A673 (cell line): Measurements from ENCODE around the gene NKD1.

ENCODE experiments used
- CTCF ChIP-seq: fragments of 300-800, 200-600 bp; sonication (generic); conservative IDR thresholded peaks from 2 replicates; pipeline ENCODE4 v1.5.1; 2017; ENCODE audit warnings: low read depth, mild to moderate bottlenecking, antibody characterized with exemption, low read length, moderate library complexity, mixed read lengths
- EZH2 ChIP-seq: fragments of 200-600 bp; sonication (generic); IDR thresholded peaks from 2 replicates; pipeline ENCODE4 v1.6.1; 2017; ENCODE audit warnings: borderline replicate concordance, low read depth, mild to moderate bottlenecking, mixed read lengths, antibody characterized with exemption, low read length; ENCODE audit not compliant: poor library complexity, severe bottlenecking

GRCh38 chr16:50613281-50613963 lies 65.2 kb downstream of the NKD1 start:
- no peak for TF ChIP-seq CTCF
- no peak for TF ChIP-seq EZH2
